HK-2 (cell line): ENCODE data around the gene AMOTL2.

Source experiments
- DNase-seq: peaks from one replicate; pipeline ENCODE4 v3.0.0-alpha.2; 2018; ENCODE audit not compliant: unreplicated experiment

The AMOTL2 gene

GRCh38 chr3:134353171-134353825 is 20.9 kb downstream of the AMOTL2 start:
- no peak for DNase-seq

GRCh38 chr3:134352031-134352671 is 22.1 kb downstream of the AMOTL2 start:
- DNase-seq, result peak; percentile 26

GRCh38 chr3:134351427-134351826 is 22.8 kb downstream of the AMOTL2 start:
- DNase-seq, result peak; percentile 2

- peak; percentile 7 for DNase-seq
These were observed 23.4 kb downstream of the AMOTL2 start for GRCh38 chr3:134350861-134351311.

- peak; percentile 1 for DNase-seq
These were observed 24.0 kb downstream of the AMOTL2 start for GRCh38 chr3:134350266-134350665.

- peak; percentile 49 for DNase-seq
These were observed 25.7 kb downstream of the AMOTL2 start for GRCh38 chr3:134348524-134348923.

- DNase-seq, result no peak
These were observed 26.7 kb downstream of the AMOTL2 start for GRCh38 chr3:134347551-134347950.

GRCh38 chr3:134346744-134347143 is 27.5 kb downstream of the AMOTL2 start:
- no peak for DNase-seq

GRCh38 chr3:134345202-134345601 is 29.0 kb downstream of the AMOTL2 start:
- no peak for DNase-seq

- no peak for DNase-seq
These were observed 29.7 kb downstream of the AMOTL2 start for GRCh38 chr3:134344560-134344959.

GRCh38 chr3:134342259-134342658 is 32.0 kb downstream of the AMOTL2 start:
- no peak for DNase-seq

GRCh38 chr3:134341389-134341788 is 32.9 kb downstream of the AMOTL2 start:
- no peak for DNase-seq

- no peak for DNase-seq
These were observed 33.3 kb downstream of the AMOTL2 start for GRCh38 chr3:134340982-134341365.

- no peak for DNase-seq
These were observed 33.8 kb downstream of the AMOTL2 start for GRCh38 chr3:134340362-134340981.

- no peak for DNase-seq
These were observed 34.3 kb downstream of the AMOTL2 start for GRCh38 chr3:134339913-134340312.

GRCh38 chr3:134339331-134339730 is 34.9 kb downstream of the AMOTL2 start:
- DNase-seq, result no peak

- DNase-seq, result no peak
These were observed 35.6 kb downstream of the AMOTL2 start for GRCh38 chr3:134338516-134339261.

GRCh38 chr3:134338201-134338512 is 36.1 kb downstream of the AMOTL2 start:
- DNase-seq, result no peak

- peak; percentile 2 for DNase-seq
These were observed 36.6 kb downstream of the AMOTL2 start for GRCh38 chr3:134337511-134338200.

GRCh38 chr3:134337071-134337482 is 37.2 kb downstream of the AMOTL2 start:
- no peak for DNase-seq

- DNase-seq, result peak; percentile 64
These were observed 37.7 kb downstream of the AMOTL2 start for GRCh38 chr3:134336587-134336986.

GRCh38 chr3:134334901-134335280 is 39.4 kb downstream of the AMOTL2 start:
- peak; percentile 19 for DNase-seq
